Uterus (tissue), 4 donors: ENCODE results near the gene DOCK3. TPM values are rescaled to one million over a fixed set of nuclear protein-coding genes. Genes with fewer than 3 reads are reported as not detected.

ENCODE experiments used
- DNase-seq, 2 donors: peaks; one replicate each; pipeline ENCODE4 v3.0.0-alpha.2; 2019 to 2020
- H3K27ac ChIP-seq, 2 donors: fragments of 200-600 bp; sonication (generic); 1 replicate in 1 of 2; 2 replicates in 1 of 2; pipeline ENCODE4 v1.5.1; 2016 to 2018
- H3K27me3 ChIP-seq, 2 donors: fragments of 200-600 bp; sonication (generic); one replicate each; pipeline ENCODE4 v1.5.1; 2018 to 2019; ENCODE audit warnings: control low read depth in 1 of 2
- H3K36me3 ChIP-seq, 2 donors: fragments of 200-600 bp; sonication (generic); one replicate each; pipeline ENCODE4 v1.5.1; 2019; ENCODE audit warnings: control low read depth in 1 of 2
- H3K4me1 ChIP-seq, 2 donors: fragments of 200-600 bp; sonication (generic); one replicate each; pipeline ENCODE4 v1.5.1; 2018 to 2019; ENCODE audit warnings: control low read depth in 1 of 2
- H3K4me3 ChIP-seq, 2 donors: fragments of 200-600 bp; sonication (generic); 1 replicate in 1 of 2; 2 replicates in 1 of 2; pipeline ENCODE4 v1.5.1; 2018 to 2019; ENCODE audit warnings: mild to moderate bottlenecking in 1 of 2
- H3K9me3 ChIP-seq, 2 donors: fragments of 200-600 bp; sonication (generic); one replicate each; pipeline ENCODE4 v1.5.1; 2019; ENCODE audit warnings: control low read depth in 1 of 2
- POLR2A ChIP-seq, 2 donors: fragments of 450-650 bp; IDR thresholded peaks; one replicate each; pipeline ENCODE4 v1.6.1; 2016; ENCODE audit warnings: antibody characterized with exemption in 2 of 2, mild to moderate bottlenecking in 1 of 2, moderate library complexity in 1 of 2
- intact Hi-C: fragments of 100-400 bp; cut with DNase I; formaldehyde crosslinking; loops from one replicate; pipeline ENCODE4 v1.15.1; 2023; ENCODE audit warnings: low total_unique reads
- total RNA-seq, 4 donors: library from RNA; depleted of rRNA in 3 of 4; stranded (reverse); fragments of >200 nt in 3 of 4; gene quantifications; one replicate each; pipeline versions ENCODE4 v1.1.0 to v1.2.4, GENCODE V29; 2014 to 2023
- TF ChIP-seq, protein P1 (sequence below), 4 experiments: fragments of 200-600 bp in 2 of 4; fragments of 450-650 bp in 2 of 4; sonication (generic) in 2 of 4; IDR thresholded peaks; one replicate each; pipeline ENCODE4 v1.5.1; 2016 to 2019; ENCODE audit warnings: antibody characterized with exemption in 4 of 4, mild to moderate bottlenecking in 2 of 4, moderate library complexity in 1 of 4
- donor health status: DM: yes; HTN: yes; CAD: no.

DOCK3 gene
- total RNA-seq, 4 donors from 2014 or later, result under 0.01 to 1.6 (median 0.46) TPM

DNA sequence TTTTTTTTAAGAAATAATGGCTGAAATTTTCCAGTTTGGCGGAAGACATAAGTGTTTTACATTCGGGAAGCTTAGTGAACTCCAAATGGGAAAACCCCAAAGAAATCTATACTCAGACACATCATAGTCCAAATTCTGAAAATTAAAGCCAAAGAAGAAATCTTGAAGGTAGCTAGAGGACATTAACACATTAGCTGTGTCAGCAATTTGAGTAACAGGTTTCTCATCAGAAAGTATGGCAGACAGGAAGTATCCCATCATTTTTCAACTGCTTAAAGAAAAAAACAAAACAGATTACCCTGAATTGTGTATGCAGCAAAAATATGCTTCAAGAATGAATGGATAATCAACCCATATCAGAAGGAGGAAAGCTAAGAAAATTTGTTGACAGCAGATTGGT is 261.7 kb downstream of the DOCK3 start:
- Histone ChIP-seq H3K27ac (no peak overlapping the region), H3K4me3 (no peak overlapping the region)
- intact Hi-C loops, result no loop called here

DNA sequence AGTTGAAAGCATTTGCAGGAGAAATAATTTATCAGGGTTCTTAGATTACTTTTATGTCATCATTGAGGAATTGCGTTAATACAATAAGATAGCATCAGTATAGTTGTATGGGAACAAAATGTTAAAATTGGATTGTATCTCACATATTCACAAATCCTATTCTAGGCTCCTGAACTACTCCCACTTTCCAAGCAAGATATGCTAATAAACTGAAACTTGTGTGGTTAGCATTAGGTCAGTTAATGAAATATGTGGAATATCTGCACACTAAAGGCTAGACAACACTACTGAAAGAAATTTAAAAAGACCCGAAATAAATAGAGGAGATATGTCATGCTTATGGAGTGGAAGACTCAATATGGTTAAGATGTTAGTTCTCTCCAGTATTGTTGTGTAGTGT is 272.7 kb downstream of the DOCK3 start:
- TF ChIP-seq POLR2A (IDR thresholded peaks at IDR 0.05), result no peak
- TF ChIP-seq, protein P1, sequence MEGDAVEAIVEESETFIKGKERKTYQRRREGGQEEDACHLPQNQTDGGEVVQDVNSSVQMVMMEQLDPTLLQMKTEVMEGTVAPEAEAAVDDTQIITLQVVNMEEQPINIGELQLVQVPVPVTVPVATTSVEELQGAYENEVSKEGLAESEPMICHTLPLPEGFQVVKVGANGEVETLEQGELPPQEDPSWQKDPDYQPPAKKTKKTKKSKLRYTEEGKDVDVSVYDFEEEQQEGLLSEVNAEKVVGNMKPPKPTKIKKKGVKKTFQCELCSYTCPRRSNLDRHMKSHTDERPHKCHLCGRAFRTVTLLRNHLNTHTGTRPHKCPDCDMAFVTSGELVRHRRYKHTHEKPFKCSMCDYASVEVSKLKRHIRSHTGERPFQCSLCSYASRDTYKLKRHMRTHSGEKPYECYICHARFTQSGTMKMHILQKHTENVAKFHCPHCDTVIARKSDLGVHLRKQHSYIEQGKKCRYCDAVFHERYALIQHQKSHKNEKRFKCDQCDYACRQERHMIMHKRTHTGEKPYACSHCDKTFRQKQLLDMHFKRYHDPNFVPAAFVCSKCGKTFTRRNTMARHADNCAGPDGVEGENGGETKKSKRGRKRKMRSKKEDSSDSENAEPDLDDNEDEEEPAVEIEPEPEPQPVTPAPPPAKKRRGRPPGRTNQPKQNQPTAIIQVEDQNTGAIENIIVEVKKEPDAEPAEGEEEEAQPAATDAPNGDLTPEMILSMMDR (IDR thresholded peaks at IDR 0.05), result no peak

More for the DNA sequence above, 261.7 kb downstream of the DOCK3 start:
- no peaks in the 10 kb centered on the region for H3K27me3 ChIP-seq
- H3K36me3 ChIP-seq, result no peaks in the 10 kb centered on the region
- no peaks in the 10 kb centered on the region for H3K9me3 ChIP-seq
- DNase-seq, result no peak
- TF ChIP-seq POLR2A (IDR thresholded peaks at IDR 0.05), result no peak
- TF ChIP-seq, protein P1 (IDR thresholded peaks at IDR 0.05), result no peak
- no peaks in the 10 kb centered on the region for H3K4me1 ChIP-seq

DNA sequence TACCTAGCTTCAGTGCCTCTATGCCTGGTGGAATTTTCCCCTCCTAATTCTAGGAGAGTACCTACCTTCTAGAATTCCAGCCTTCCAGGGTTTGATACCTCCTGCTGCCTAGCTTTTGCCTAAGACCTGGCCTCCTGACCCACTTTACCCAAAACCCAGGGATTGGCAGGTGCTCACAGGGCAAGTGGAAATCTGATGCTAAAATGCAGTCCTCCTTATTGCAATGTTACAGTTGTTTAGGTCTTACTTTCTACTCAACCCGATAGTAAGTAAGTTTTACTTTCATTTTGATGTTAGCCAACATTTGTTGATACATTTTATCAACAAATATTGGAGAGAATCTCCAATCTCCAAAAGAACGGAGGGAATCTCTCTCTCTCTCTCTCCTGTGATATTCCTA is 275.9 kb downstream of the DOCK3 start:
- Histone ChIP-seq H3K27ac (no peak overlapping the region), H3K27me3 (no peaks in the 10 kb centered on the region), H3K4me3 (no peak overlapping the region), H3K9me3 (no peaks in the 10 kb centered on the region), H3K36me3 (no peaks in the 10 kb centered on the region), H3K4me1 (no peaks in the 10 kb centered on the region)
- DNase-seq, result no peak
- intact Hi-C loops, result no loop called here
- TF ChIP-seq, protein P1 (IDR thresholded peaks at IDR 0.05), result no peak
- no peak for TF ChIP-seq POLR2A (IDR thresholded peaks at IDR 0.05)

More for the DNA sequence above, 272.7 kb downstream of the DOCK3 start:
- intact Hi-C loops, result no loop called here
- H3K9me3 ChIP-seq, result no peaks in the 10 kb centered on the region
- H3K4me3 ChIP-seq, result no peak overlapping the region
- DNase-seq, result no peak
- no peaks in the 10 kb centered on the region for H3K36me3 ChIP-seq
- H3K27me3 ChIP-seq, result no peaks in the 10 kb centered on the region
- H3K27ac ChIP-seq, result no peak overlapping the region
- H3K4me1 ChIP-seq, result no peaks in the 10 kb centered on the region

DNA sequence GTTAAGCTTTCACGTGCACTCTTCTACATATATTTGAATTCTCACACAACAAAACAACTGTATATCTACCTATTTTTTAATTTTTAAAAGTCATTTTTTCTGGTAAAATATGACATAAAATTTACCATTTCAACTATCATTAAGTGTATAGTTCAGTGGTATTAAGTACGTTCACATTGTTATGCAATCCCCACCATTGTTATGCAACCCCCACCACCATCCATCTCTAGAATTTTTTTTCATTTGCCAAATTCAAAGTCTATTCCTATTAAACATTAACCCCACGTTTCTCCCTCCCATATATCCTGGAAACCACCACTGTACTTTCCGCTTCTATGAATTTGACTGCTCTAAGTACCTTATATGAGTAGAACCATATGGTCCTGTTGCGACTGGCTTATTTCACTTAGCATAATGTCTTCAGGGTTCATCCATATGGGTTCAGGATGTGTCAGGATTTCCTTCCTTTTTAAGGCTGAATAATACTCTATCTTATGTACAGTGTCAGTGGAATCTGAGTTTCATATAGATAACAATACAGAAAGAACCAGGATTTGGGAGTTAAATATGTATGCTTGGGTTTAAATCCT is 279.2 kb downstream of the DOCK3 start:
- no peak for DNase-seq
- Histone ChIP-seq H3K27ac (no peak overlapping the region), H3K36me3 (no peaks in the 10 kb centered on the region), H3K27me3 (no peaks in the 10 kb centered on the region), H3K4me3 (no peak overlapping the region), H3K4me1 (no peaks in the 10 kb centered on the region), H3K9me3 (no peaks in the 10 kb centered on the region)
- TF ChIP-seq, protein P1 (IDR thresholded peaks at IDR 0.05), result no peak
- TF ChIP-seq POLR2A (IDR thresholded peaks at IDR 0.05), result no peak
- intact Hi-C loops, result no loop called here

DNA sequence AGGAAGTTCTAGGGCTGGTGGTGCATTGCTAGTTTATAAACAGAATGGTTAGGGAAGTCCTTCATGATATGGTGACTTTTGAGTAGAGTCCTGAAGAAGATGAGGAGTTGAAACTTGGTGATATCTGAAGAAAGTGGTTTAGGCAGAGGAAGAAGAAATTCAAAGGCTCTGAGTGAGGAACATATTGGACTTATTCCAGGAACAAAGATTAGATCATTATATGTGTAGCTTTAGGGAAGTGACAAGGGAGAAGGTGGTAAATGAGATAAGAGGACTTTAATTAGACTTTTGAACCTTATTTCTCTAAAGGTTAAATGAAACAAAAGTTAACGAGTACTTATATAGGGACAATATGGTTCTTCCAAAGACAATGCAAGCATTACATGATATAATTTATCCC is 286.7 kb downstream of the DOCK3 start:
- no peaks in the 10 kb centered on the region for H3K27me3 ChIP-seq
- H3K4me3 ChIP-seq, result no peak overlapping the region
- no peaks in the 10 kb centered on the region for H3K9me3 ChIP-seq
- H3K4me1 ChIP-seq, result no peaks in the 10 kb centered on the region
- H3K27ac ChIP-seq, result no peak overlapping the region
- no peak for TF ChIP-seq POLR2A (IDR thresholded peaks at IDR 0.05)
- TF ChIP-seq, protein P1 (IDR thresholded peaks at IDR 0.05), result no peak
- DNase-seq, result no peak
- intact Hi-C loops, result no loop called here
- H3K36me3 ChIP-seq, result no peaks in the 10 kb centered on the region
